GM18508 (cell line): Measurements from ENCODE around the gene DNAJC16.
"Not testable (repeated sequence)": the region's sequence is repeated elsewhere in the genome, so short reads cannot be mapped to it uniquely, and the experiment has no call there.

Experiments
- ATAC-seq: cut with Tn5 transposase; IDR thresholded peaks from one replicate; pipeline ENCODE4 v1.9.1; 2021; ENCODE audit warnings: moderate number of reproducible peaks; ENCODE audit not compliant: insufficient read depth, unreplicated experiment

The DNAJC16 gene

GRCh38 chr1:15575549-15576150 is 49.0 kb downstream of the DNAJC16 start:
- ATAC-seq, result no peak

GRCh38 chr1:15577691-15578090 is 51.0 kb downstream of the DNAJC16 start:
- no peak for ATAC-seq

- no peak for ATAC-seq
Observed at GRCh38 chr1:15578921-15579682, 52.5 kb downstream of the DNAJC16 start.

GRCh38 chr1:15579683-15580047 is 53.0 kb downstream of the DNAJC16 start:
- no peak for ATAC-seq

GRCh38 chr1:15583016-15583706 is 56.5 kb downstream of the DNAJC16 start:
- ATAC-seq, result no peak

- ATAC-seq, result no peak
Observed at GRCh38 chr1:15584489-15585363, 58.1 kb downstream of the DNAJC16 start, which contains the start of gene AGMAT. TSS of gene AGMAT (minus strand) at chr1:15585051. CDS start at chr1:15584967, 84 bp downstream.

- ATAC-seq, result no peak
Observed at GRCh38 chr1:15592285-15592684, 65.6 kb downstream of the DNAJC16 start.

GRCh38 chr1:15595809-15596617 is 69.4 kb downstream of the DNAJC16 start:
- no peak for ATAC-seq

- no peak for ATAC-seq
Observed at GRCh38 chr1:15598436-15598835, 71.8 kb downstream of the DNAJC16 start.

- ATAC-seq, result peak; percentile 70
Observed at GRCh38 chr1:15603050-15603965, 76.7 kb downstream of the DNAJC16 start.

GRCh38 chr1:15603966-15604282 is 77.3 kb downstream of the DNAJC16 start:
- ATAC-seq, result not testable (repeated sequence)

GRCh38 chr1:15604400-15604799 is 77.8 kb downstream of the DNAJC16 start:
- not testable (repeated sequence) for ATAC-seq

GRCh38 chr1:15605398-15606383 is 79.0 kb downstream of the DNAJC16 start:
- no peak for ATAC-seq

GRCh38 chr1:15609631-15610030 is 83.0 kb downstream of the DNAJC16 start:
- ATAC-seq, result no peak

GRCh38 chr1:15610167-15610566 is 83.5 kb downstream of the DNAJC16 start:
- ATAC-seq, result no peak

- ATAC-seq, result no peak
Observed at GRCh38 chr1:15616373-15617172, 89.9 kb downstream of the DNAJC16 start.
